Chondrocyte (in vitro differentiated cells): ENCODE data around the gene TOP3A. TPM values are rescaled to one million over a fixed set of nuclear protein-coding genes. Genes with fewer than 3 reads are reported as not detected.
A peak's percentile ranks its signal among the peaks of the same experiment; 100 is the strongest.
"Not testable (repeated sequence)": the region's sequence is repeated elsewhere in the genome, so short reads cannot be mapped to it uniquely, and the experiment has no call there.

Source experiments
- DNase-seq: peaks from one replicate; pipeline ENCODE4 v3.0.0; 2021; ENCODE audit warnings: mixed read lengths, low spot score
- H3K27ac Mint-ChIP-seq: one replicate; pipeline ENCODE4 v1.8.0; 2021; ENCODE audit warnings: mild to moderate bottlenecking, moderate library complexity, mixed read lengths; ENCODE audit not compliant: unreplicated experiment
- H3K27me3 Mint-ChIP-seq: 2 replicates; pipeline ENCODE4 v1.8.0; 2021; ENCODE audit warnings: low read depth, mixed read lengths
- H3K36me3 Mint-ChIP-seq: 2 replicates; pipeline ENCODE4 v1.8.0; 2021; ENCODE audit warnings: low read depth, mixed read lengths
- H3K4me1 Mint-ChIP-seq: 2 replicates; pipeline ENCODE4 v1.8.0; 2021; ENCODE audit warnings: low read depth, mild to moderate bottlenecking, mixed read lengths
- H3K4me3 Mint-ChIP-seq: one replicate; pipeline ENCODE4 v1.8.0; 2021; ENCODE audit warnings: mild to moderate bottlenecking, moderate library complexity, mixed read lengths; ENCODE audit not compliant: unreplicated experiment
- H3K9me3 Mint-ChIP-seq: 2 replicates; pipeline ENCODE4 v1.8.0; 2021; ENCODE audit warnings: low read depth, mixed read lengths
- CTCF ChIP-seq: fragments of 200-600 bp; sonication (generic); IDR thresholded peaks from 2 replicates; pipeline ENCODE4 v1.5.0; 2021; ENCODE audit warnings: antibody characterized with exemption, mild to moderate bottlenecking, moderate library complexity
- total RNA-seq: library from RNA; stranded (reverse); gene quantifications from 3 replicates; pipeline ENCODE4 v1.2.1, GENCODE V29; 2021

The TOP3A gene
- total RNA-seq, 1 donor from 2014 or later, result 37.7 TPM

GRCh38 chr17:18314059-18314730, 599 bp downstream of the TOP3A start:
- TF ChIP-seq CTCF, result no peak
- Mint-ChIP-seq H3K9me3 (no peaks in the 10 kb centered on the region), H3K4me3 (peak overlapping the region; percentile 95), H3K4me1 (peaks cover 63% of the 10 kb centered on the region), H3K27me3 (no peaks in the 10 kb centered on the region), H3K36me3 (peaks cover 3% of the 10 kb centered on the region), H3K27ac (peak overlapping the region; percentile 98)
- no peak for DNase-seq

- Mint-ChIP-seq H3K36me3 (peaks cover 13% of the 10 kb centered on the region), H3K9me3 (no peaks in the 10 kb centered on the region), H3K4me3 (no peak overlapping the region), H3K27me3 (no peaks in the 10 kb centered on the region), H3K27ac (no peak overlapping the region), H3K4me1 (peaks cover 31% of the 10 kb centered on the region)
- TF ChIP-seq CTCF, result no peak
- no peak for DNase-seq
These were observed 5.6 kb downstream of the TOP3A start for GRCh38 chr17:18309202-18309601.

- DNase-seq, H3K9me3 Mint-ChIP-seq, H3K27ac Mint-ChIP-seq, H3K4me3 Mint-ChIP-seq, H3K4me1 Mint-ChIP-seq, H3K27me3 Mint-ChIP-seq: not testable (repeated sequence)
- H3K36me3 Mint-ChIP-seq, result peaks cover 34% of the 10 kb centered on the region
These were observed 11.6 kb downstream of the TOP3A start for GRCh38 chr17:18303206-18303605.

- H3K4me1 Mint-ChIP-seq, result no peaks in the 10 kb centered on the region
- H3K4me3 Mint-ChIP-seq, result no peak overlapping the region
- no peak overlapping the region for H3K27ac Mint-ChIP-seq
These were observed 13.9 kb downstream of the TOP3A start for GRCh38 chr17:18300725-18301480.

GRCh38 chr17:18298061-18298460, 16.7 kb downstream of the TOP3A start:
- H3K27me3 Mint-ChIP-seq, H3K27ac Mint-ChIP-seq, H3K4me1 Mint-ChIP-seq, H3K9me3 Mint-ChIP-seq, H3K4me3 Mint-ChIP-seq, DNase-seq: not testable (repeated sequence)
- peaks cover 30% of the 10 kb centered on the region for H3K36me3 Mint-ChIP-seq

More at GRCh38 chr17:18300725-18301480, 13.9 kb downstream of the TOP3A start:
- Mint-ChIP-seq H3K27me3 (no peaks in the 10 kb centered on the region), H3K36me3 (peaks cover 33% of the 10 kb centered on the region), H3K9me3 (no peaks in the 10 kb centered on the region)
- TF ChIP-seq CTCF, result no peak
- no peak for DNase-seq

GRCh38 chr17:18291718-18292540, 22.9 kb downstream of the TOP3A start:
- DNase-seq, result no peak
- Mint-ChIP-seq H3K4me3 (no peak overlapping the region), H3K27ac (no peak overlapping the region), H3K9me3 (no peaks in the 10 kb centered on the region), H3K27me3 (no peaks in the 10 kb centered on the region), H3K4me1 (no peaks in the 10 kb centered on the region), H3K36me3 (peaks cover 41% of the 10 kb centered on the region)
- TF ChIP-seq CTCF, result no peak
